ENCODE measurements around the gene PIP5K1C. TPM values are rescaled to one million over a fixed set of nuclear protein-coding genes. Genes with fewer than 3 reads are reported as not detected.

PIP5K1C gene
- total and polyA plus RNA-seq, 5 donors: 31.4 to 48.3 (median 39.7) TPM

DNA sequence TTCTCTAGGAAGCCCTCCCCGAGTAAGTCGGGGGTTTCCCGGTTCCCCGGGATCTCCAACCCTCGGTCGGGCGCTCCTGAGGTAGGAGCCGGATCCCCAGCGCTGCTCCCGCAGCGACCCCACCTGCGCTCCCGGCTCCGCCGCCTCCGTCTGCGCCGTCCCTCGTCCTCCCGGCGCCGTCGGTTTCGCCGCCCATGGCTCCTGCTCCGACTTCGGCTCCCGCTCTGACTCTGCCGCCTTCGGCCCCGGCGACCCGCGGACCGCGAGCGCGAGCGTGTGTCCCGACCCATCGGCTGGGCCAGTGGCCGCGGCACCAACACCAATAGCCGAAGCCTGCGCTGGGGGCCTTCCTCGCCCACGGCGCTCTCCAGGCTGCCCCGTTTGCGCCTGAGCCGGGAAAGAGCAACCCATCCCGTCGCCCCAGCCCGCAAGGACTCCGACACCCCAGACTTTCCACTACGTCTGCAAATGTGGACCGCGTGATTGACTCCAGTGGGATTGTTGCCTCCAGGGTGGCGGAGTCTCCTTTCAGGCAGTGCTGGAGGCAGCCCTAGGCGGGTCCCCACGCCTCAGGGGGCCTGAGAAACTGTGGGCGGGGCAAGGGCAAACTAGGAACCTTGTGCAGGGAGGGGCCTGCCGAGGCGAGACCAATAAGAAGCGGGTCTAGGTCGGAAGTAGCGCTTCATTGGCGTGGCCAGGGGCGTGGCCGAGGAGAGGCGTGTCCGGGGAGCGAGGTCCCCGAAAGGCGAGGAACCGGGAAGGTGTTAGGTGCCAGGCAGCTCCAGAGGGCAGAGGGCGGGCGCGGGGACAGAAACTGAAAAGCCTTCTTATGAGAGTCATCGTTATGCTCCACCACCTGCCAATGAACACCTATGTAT lies 73.6 kb downstream of the PIP5K1C start, which contains the start of gene CACTIN:
CACTIN (minus strand) TSS at position 318 of the 878 bp plus-strand sequence; CDS start at position 290, 28 bp downstream.
- Histone ChIP-seq H3K4me3 (ENCODE audit: low read length) (peak within 1 kb of the TSS; percentile 46), H3K9me3 (ENCODE audit: control insufficient read depth, low read length) (no peaks in the 10 kb centered on the region), H3K27ac (ENCODE audit: low read length) (peak within 1 kb of the TSS; percentile 86), H3K4me1 (ENCODE audit: control insufficient read depth, insufficient read depth, low read length) (no peaks in the 10 kb centered on the region), H3K27me3 (ENCODE audit: control insufficient read depth, insufficient read depth) (no peaks in the 10 kb centered on the region)
- intact Hi-C loops (cut with DNase I): loop anchor here in 1 of 4 donors (10.0 kb wide), 1 partner anchor 52 kb away; the partner anchor contains the start of gene HMG20B
- DNase-seq: peak; percentile 99 to 100 (median 100)
- WGBS: under 1% methylated on average over 80 of the region's 80 CpGs
- peak; percentile 97 to 98 for ATAC-seq

DNA sequence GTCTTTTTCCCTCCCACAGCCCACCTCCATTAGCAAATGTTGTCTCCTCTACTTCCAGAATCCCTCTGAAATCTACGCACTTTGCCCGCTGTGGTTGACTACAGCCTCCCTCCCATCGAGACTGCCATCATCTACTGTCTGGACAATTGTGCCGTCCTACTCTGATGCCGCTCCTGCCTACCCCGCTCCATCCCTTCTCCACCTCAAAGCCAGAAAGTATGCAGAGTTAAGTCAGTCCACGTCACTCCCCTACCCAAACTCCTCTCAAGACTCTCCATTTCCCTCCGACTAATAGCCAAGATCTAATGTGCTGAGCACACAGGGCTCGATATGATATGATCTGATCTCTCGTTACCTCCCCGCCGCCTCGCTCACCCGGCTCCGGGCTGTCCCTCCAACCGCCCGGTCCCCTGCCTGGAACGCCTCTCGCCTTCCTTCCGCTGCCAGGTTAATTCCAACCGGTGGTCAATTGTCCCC lies 74.2 kb downstream of the PIP5K1C start:
- H3K27ac ChIP-seq (ENCODE audit: low read length): peak overlapping the region; percentile 86
- no peaks in the 10 kb centered on the region for H3K4me1 ChIP-seq (ENCODE audit: control insufficient read depth, insufficient read depth, low read length)
- H3K4me3 ChIP-seq (ENCODE audit: low read length): peak overlapping the region; percentile 46
- no peaks in the 10 kb centered on the region for H3K9me3 ChIP-seq (ENCODE audit: control insufficient read depth, low read length)
- 2% methylated on average over 21 of the region's 21 CpGs for WGBS
- H3K27me3 ChIP-seq (ENCODE audit: control insufficient read depth, insufficient read depth): no peaks in the 10 kb centered on the region
- intact Hi-C loops (cut with DNase I): loop anchor here in 1 of 4 donors (10.0 kb wide), 1 partner anchor 51 kb away; the partner anchor contains the start of gene HMG20B
- ATAC-seq (peak in 1 of 2 donors; percentile 2), DNase-seq (no peak)

DNA sequence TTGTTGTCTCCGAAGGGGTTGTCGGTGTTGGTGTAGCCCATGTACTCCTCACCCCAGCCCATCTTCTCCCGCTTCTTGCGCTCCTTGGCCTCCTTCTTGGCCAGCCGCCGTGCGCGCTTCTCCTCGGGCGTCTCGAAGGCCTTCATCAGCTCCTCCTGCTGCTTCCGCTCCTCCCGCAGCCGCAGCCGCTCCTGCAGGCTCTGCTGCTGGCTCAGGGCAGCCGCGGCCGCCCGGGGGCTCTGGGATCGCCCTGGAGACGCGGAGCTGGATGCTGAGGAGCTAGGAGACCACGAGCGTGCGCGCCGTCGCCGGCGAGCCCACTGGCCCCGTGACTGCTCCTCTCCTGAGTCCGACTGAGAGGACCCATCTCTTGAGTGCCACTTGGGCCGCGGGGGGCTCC lies 76.6 kb downstream of the PIP5K1C start:
- H3K4me1 ChIP-seq (ENCODE audit: control insufficient read depth, insufficient read depth, low read length): no peaks in the 10 kb centered on the region
- no peaks in the 10 kb centered on the region for H3K9me3 ChIP-seq (ENCODE audit: control insufficient read depth, low read length)
- no peaks in the 10 kb centered on the region for H3K27me3 ChIP-seq (ENCODE audit: control insufficient read depth, insufficient read depth)
- peak in 1 of 3 donors; percentile 47 for DNase-seq
- ATAC-seq: no peak
- H3K4me3 ChIP-seq (ENCODE audit: low read length): no peak overlapping the region
- H3K27ac ChIP-seq (ENCODE audit: low read length): no peak overlapping the region
- WGBS: 93% methylated on average over 34 of the region's 34 CpGs
- intact Hi-C loops (cut with DNase I): loop anchor here in 1 of 4 donors (10.0 kb wide), 1 partner anchor 49 kb away; the partner anchor contains the start of gene HMG20B

- WGBS: 80% methylated on average over 12 of the region's 12 CpGs
- ATAC-seq: no peak
- intact Hi-C loops (cut with DNase I): loop anchor here in 1 of 4 donors (10.0 kb wide), 1 partner anchor 47 kb away; the partner anchor contains the start of gene HMG20B
Observed at GRCh38 chr19:3622224-3622623, 78.0 kb downstream of the PIP5K1C start.

DNA sequence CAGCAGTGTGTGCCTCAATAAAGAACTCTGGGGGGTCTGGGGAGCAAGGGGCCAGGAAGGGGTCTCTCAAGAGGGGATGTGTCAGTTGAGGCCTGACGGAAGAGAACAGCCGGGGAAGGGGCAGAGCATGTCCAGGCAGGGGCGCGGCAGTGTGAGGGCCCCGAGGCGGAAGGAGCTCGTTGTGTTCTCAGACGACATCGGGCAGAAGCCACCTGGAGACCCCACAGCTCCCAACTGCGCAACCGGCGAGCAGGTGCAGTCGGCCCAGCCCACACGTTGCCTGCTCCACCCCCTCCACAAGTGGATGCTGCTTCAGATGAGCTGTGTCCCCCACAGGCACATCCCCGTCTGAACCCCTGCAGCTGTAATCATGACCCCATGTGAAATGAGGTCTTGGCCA lies 78.6 kb downstream of the PIP5K1C start:
- intact Hi-C loops (cut with DNase I): loop anchor here in 1 of 4 donors (10.0 kb wide), 1 partner anchor 47 kb away; the partner anchor contains the start of gene HMG20B
- H3K4me1 ChIP-seq (ENCODE audit: control insufficient read depth, insufficient read depth, low read length): no peaks in the 10 kb centered on the region
- H3K27ac ChIP-seq (ENCODE audit: low read length): no peak overlapping the region
- no peak for DNase-seq
- no peak overlapping the region for H3K4me3 ChIP-seq (ENCODE audit: low read length)
- ATAC-seq: no peak
- WGBS: 94% methylated on average over 15 of the region's 15 CpGs
- H3K27me3 ChIP-seq (ENCODE audit: control insufficient read depth, insufficient read depth): no peaks in the 10 kb centered on the region
- H3K9me3 ChIP-seq (ENCODE audit: control insufficient read depth, low read length): no peaks in the 10 kb centered on the region

More at GRCh38 chr19:3622224-3622623, 78.0 kb downstream of the PIP5K1C start:
- Histone ChIP-seq H3K27me3 (ENCODE audit: control insufficient read depth, insufficient read depth) (no peaks in the 10 kb centered on the region), H3K4me3 (ENCODE audit: low read length) (no peak overlapping the region), H3K4me1 (ENCODE audit: control insufficient read depth, insufficient read depth, low read length) (no peaks in the 10 kb centered on the region), H3K9me3 (ENCODE audit: control insufficient read depth, low read length) (no peaks in the 10 kb centered on the region), H3K27ac (ENCODE audit: low read length) (no peak overlapping the region)
- no peak for DNase-seq

DNA sequence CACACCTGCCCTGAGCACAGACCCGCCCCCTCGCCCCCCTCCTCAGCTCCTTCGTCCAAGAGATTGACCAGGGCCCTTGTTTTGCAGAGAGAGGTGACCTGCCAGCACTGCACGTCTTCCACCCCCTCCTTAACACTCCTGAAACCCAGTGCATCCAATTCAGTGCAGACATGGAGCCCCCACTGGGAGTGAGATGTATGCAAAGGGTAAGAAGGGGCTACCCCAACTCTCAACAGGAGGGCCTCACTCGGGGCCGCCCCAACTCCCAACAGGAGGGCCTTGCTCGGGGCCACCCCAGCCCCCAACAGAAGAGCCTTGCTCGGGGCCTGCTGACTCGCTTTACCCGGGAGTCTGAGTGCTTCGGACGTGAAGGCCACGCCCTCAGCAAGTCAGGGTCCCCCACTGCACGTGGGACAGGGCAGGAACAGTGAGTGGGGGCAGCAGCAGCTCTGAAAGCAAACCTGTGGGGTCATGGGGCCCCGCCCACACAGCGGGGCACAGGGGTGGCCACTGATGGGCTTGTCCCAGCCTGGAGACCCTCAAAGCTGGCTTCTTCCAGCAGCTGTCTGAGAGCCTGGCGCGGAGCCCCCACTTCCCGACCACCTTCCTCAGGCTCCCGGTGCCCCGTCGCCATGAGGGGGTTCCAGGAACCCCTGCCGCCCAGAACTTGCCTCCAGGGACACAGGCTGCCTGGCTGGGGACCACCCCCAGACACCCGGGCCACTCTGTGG lies 79.3 kb downstream of the PIP5K1C start:
- Histone ChIP-seq H3K27me3 (ENCODE audit: control insufficient read depth, insufficient read depth) (no peaks in the 10 kb centered on the region), H3K9me3 (ENCODE audit: control insufficient read depth, low read length) (no peaks in the 10 kb centered on the region), H3K27ac (ENCODE audit: low read length) (no peak overlapping the region), H3K4me3 (ENCODE audit: low read length) (no peak overlapping the region), H3K4me1 (ENCODE audit: control insufficient read depth, insufficient read depth, low read length) (no peaks in the 10 kb centered on the region)
- intact Hi-C loops (cut with DNase I): loop anchor here in 1 of 4 donors (10.0 kb wide), 1 partner anchor 46 kb away; the partner anchor contains the start of gene HMG20B
- DNase-seq (peak in 1 of 3 donors; percentile 47), ATAC-seq (no peak)
- WGBS: 84% methylated on average over 24 of the region's 24 CpGs

- Histone ChIP-seq H3K27ac (ENCODE audit: low read length) (no peak overlapping the region), H3K4me1 (ENCODE audit: control insufficient read depth, insufficient read depth, low read length) (no peaks in the 10 kb centered on the region), H3K4me3 (ENCODE audit: low read length) (no peak overlapping the region), H3K9me3 (ENCODE audit: control insufficient read depth, low read length) (no peaks in the 10 kb centered on the region), H3K27me3 (ENCODE audit: control insufficient read depth, insufficient read depth) (no peaks in the 10 kb centered on the region)
- DNase-seq: peak in 2 of 3 donors; percentile 73 to 74
- 84% methylated on average over 19 of the region's 19 CpGs for WGBS
- intact Hi-C loops (cut with DNase I): loop anchor here in 1 of 4 donors (10.0 kb wide), 1 partner anchor 45 kb away; the partner anchor contains the start of gene HMG20B
- no peak for ATAC-seq
Observed at GRCh38 chr19:3620145-3620816, 80.0 kb downstream of the PIP5K1C start.

DNA sequence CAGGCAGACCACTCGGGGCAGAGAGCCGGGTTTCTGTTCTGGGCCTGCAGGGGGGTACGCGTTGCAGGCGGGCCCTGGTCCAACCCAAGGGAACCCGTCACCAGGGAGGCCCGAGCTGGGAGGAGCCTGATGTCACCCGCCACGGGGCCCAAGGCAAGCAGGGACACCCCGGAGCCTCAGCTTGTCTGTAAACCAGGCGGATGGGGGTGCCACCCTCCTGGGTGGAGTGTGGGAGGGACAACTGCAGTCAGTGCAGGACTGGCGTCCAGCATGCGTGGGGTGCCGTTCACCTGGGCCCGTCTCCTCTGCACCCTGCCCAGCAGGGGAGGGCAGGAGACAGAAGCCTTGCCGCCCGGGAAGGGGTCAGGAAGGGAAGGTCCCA lies 80.6 kb downstream of the PIP5K1C start:
- Histone ChIP-seq H3K4me1 (ENCODE audit: control insufficient read depth, insufficient read depth, low read length) (no peaks in the 10 kb centered on the region), H3K4me3 (ENCODE audit: low read length) (no peak overlapping the region), H3K27ac (ENCODE audit: low read length) (no peak overlapping the region), H3K9me3 (ENCODE audit: control insufficient read depth, low read length) (no peaks in the 10 kb centered on the region), H3K27me3 (ENCODE audit: control insufficient read depth, insufficient read depth) (no peaks in the 10 kb centered on the region)
- peak in 1 of 3 donors; percentile 55 for DNase-seq
- WGBS: 85% methylated on average over 17 of the region's 17 CpGs
- ATAC-seq: no peak
- intact Hi-C loops (cut with DNase I): loop anchor here in 3 of 4 donors (5.0 to 10.0 kb wide), 4 partner anchors 45 to 315 kb away; partner anchors contain the start of gene HMG20B (in 1 of the 3)

DNA sequence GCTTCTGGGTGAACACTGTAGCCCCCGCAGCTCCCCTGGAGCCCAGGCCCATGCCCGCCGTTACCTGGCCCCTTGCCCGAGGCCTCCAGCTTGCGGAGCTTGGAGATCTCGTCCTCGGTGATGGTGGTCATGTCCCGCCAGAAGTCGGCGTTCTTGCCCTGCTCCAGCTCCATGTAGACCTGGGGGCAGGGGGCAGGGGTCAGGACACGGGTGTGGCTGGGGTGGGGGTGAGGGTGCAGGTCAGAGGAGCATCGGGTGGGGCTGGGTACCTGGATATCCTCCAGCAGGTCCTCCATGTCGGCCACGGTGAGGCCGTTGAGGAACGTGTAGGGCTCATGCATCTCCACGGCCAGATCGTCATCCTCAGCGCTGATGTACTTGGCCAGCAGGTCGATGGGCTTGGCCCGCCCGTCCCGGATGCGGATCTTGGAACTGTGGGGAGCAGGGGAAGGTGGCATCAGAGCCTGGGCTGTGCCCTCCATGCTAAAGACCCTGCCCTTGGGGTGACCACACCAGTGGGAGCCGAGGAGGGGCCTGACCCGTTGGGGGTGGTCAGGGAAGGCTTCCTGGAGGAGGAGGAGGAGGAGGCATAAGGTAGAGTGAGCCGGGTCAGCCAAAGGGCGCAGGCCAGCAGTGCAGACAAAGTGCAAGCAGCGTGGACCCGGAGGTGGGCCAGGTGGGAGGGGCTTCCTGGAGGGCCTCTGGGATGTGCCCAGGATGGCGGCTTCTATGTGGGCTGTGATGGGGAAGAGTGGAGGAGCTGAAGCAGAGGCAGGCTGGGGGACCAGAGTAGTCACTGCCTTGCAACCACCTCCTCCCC lies 81.2 kb downstream of the PIP5K1C start:
- H3K9me3 ChIP-seq (ENCODE audit: control insufficient read depth, low read length): no peaks in the 10 kb centered on the region
- no peaks in the 10 kb centered on the region for H3K4me1 ChIP-seq (ENCODE audit: control insufficient read depth, insufficient read depth, low read length)
- H3K4me3 ChIP-seq (ENCODE audit: low read length): no peak overlapping the region
- 84% methylated on average over 31 of the region's 31 CpGs for WGBS
- intact Hi-C loops (cut with DNase I): loop anchor here in 3 of 4 donors (5.0 to 10.0 kb wide), 3 partner anchors 72 to 314 kb away; no protein-coding TSS in a partner anchor
- no peak overlapping the region for H3K27ac ChIP-seq (ENCODE audit: low read length)
- peak in 1 of 2 donors; percentile 7 for ATAC-seq
- no peaks in the 10 kb centered on the region for H3K27me3 ChIP-seq (ENCODE audit: control insufficient read depth, insufficient read depth)
- DNase-seq: peak in 2 of 3 donors; percentile 23 to 55
